HUDEP-2 (cell line): ENCODE measurements around the gene CATSPERD.

ENCODE experiments used
- DNase-seq, 76 experiments: peaks; one replicate each; lab custom pipeline; 2025; ENCODE audit not compliant: unreplicated experiment in 76 of 76; lab: John Stamatoyannopoulos, UW

The CATSPERD gene

GRCh38 chr19:5782945-5783919 is 62.8 kb downstream of the CATSPERD start:
- no peak for DNase-seq

DNA sequence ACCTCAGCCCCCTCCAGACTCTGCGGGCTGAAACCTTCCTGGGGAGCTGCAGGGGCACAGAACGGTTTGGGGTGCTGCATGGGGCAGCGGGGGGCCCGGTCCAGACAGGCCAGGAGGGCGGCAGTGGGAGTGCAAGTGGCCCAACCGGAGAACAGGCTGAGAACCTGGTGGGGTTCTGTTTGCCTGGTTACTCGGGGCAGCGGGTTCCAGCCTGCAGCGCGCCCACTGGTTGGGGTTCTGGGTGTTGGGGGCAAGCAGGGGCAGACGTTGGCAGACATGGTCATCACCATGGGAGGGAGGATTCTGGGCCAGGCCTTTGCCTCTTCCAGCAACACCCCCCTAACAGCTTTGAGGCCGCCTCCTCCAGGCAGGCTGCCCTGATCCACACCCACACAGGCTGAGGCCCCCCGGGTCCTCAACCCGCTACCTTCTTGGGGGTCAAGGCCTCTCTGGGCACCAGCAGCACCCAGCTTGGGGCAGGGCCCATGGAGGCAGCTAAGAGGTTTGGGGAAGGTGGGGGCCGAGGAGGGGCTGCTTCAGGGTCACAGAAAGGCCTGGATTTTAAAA is 64.2 kb downstream of the CATSPERD start, which contains the start of gene PRR22:
Gene PRR22, minus strand, starts transcription at position 166 of the 567 bp plus-strand sequence. Its CDS starts 86 bp downstream, at position 80.
- DNase-seq = no peak

DNA sequence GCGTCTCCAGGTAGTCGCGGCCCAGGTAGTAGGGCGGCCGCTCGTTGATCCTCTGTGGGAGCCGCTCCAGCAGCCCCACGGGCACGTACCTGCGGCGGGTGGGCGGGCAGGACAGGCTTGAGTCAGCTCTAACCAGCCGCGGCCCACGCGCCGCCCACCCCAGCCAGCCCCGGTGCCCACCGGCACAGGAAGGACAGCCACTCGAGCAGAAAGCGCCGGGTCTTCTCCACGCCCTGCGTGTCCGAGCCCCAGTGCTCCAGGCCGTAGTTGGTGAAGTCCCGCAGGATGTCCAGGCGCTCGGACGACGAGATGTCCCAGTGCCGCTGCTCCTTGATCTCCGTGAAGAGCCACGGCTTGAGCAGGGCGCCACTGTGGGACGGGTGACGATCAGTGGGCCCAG is 65.0 kb downstream of the CATSPERD start:
- no peak for DNase-seq

DNA sequence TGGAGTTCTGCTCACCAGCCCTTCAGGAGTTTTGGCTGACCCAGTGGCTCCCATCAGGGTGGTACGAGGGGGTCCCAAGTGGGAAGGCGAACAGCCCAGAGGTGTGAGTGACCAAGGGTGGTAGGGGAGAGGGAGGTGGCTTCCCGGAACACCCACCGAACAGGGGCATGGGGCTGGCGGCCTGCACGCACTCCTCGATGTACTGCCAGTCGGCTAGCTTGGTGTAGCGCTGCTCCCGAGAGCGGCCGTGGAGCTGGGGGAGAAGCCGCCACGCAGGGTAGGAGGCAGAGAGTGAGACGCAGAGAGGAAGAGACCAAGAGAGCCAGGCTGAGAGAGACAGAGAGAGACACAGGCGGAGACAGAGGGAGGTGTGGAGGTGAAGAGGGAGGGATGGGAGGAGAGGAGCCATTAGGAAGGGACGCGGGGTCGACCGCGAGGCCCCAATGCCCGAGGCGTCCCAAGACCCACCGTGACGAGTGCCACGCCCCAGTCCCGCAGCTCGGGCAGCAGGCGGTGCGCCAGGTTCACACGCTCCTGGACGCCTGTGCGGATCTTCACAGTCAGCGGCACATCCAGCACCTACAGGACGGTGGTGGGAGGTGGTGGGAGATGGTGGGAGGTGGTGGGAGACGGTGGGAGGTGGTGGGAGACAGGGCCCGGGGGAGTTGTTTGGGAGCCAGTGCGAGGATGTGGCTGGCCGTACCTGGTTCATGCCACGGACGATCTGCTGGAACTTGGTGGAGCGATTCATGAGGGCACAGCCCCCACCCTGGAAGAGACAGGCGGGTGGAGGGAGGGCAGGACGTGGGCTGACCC is 66.4 kb downstream of the CATSPERD start:
- DNase-seq = no peak

DNA sequence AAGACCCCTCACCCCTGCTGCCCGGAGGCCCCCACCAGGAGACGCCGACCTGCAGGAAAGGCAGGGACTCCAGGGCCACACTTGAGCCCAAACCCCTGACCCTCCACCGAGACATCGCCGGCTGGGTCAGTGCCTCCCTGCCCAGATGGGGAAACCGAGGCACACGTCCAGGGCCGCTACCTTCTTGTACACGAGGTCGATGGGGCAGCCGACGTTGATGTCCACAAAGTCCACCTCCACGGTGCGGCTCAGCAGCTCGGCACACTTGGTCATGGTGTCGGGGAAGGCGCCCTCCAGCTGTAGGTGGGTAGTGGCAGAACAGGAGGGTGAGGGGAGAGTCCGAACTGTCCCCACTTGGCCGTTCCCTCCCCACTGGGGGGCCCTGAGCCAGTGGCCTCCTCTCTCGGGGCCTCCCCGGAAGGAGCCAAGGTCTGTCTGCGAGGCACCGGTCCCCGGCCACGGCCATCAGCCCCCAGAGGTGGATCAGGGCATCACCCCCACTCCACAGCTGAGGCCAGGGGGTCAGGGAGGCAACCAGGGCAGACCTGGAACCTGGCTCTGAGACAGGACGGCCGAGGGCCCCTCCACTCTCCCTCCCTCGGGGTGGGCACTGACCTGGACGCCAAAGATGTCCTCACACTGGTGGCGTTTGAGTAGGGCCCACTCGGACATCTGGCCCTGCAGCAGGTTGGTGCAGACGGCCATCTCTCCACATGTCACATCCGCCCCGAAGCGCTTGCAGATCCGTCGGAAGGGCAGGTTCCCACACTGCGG is 67.2 kb downstream of the CATSPERD start:
- DNase-seq = no peak

DNA sequence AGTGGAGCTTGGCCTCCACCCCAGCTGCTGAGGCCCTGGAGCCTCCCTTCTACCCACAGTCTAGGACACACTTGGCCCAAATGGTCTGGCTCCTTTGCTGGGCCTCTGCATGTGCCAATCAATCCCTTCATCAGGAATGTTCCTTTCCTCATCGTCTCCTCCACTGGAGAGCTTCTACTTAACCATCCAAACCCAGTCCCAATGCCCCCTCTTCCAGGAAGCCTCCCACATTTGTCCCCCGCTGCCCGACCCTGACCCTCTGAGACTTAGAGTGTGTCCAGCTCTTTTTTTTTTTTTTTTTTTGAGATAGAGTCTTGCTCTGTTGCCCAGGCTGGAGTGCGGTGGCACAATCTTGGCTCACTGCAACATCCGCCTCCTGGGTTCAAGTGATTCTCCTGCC is 68.0 kb downstream of the CATSPERD start:
- DNase-seq = no peak

DNA sequence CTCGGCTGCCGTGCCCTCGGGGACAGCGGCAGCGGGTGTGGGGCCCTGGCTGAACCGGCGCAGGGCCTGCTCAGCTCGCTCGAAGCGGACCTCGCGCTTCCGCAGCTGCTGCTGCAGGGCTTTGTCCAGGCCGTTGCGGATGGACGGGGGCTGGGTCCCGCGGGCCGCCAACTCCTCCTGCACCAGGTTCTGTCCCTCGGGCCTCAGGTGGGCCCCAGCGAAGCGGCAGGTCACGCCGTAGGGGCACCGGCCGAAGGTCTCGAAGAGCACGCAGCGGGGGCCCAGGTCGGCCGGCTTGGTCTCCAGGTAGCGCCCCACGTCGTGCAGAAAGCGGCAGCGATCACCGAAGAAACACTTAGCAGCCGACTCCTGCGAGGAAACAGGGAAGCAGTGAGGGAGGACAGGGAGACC is 68.9 kb downstream of the CATSPERD start:
- no peak for DNase-seq

DNA sequence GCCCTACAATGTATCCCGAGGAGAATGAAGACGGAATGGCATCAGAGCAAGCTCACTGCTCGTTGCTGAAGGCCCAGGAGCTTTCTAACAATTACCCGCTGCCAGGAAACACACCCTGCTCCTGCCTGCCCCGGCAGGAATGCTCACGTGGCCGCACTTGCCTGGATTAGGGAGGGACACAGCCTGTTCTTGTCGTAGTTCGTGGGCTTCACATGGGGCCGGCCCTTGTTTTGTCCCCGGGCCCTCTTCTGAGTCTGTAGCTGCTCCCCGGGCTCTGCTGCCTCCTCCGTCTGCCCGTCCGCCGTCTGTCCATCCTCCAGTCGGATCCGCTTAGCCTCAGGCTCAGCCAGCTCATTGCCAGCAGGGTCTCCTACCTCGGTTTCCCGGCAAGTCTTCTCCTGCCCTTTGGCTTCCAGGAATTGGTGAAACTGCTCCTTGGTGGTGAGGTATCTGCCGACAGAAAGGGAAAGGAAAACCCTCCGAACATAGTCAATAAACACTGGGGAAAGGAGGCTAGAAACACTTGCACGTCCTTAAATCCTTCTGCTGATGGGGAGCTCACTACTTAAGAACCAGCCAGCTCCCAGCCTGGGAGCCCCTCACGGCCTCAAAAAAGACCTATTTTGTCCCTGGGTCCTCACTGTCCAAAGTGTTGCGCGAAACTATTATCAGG is 69.6 kb downstream of the CATSPERD start:
- DNase-seq = no peak

- peak; percentile 67 to 100 (median 98) for DNase-seq
Observed at GRCh38 chr19:5790559-5791520, 70.4 kb downstream of the CATSPERD start, which contains the start of gene DUS3L. Gene DUS3L (minus strand): TSS chr19:5791163. CDS start chr19:5791141, 22 bp downstream.

DNA sequence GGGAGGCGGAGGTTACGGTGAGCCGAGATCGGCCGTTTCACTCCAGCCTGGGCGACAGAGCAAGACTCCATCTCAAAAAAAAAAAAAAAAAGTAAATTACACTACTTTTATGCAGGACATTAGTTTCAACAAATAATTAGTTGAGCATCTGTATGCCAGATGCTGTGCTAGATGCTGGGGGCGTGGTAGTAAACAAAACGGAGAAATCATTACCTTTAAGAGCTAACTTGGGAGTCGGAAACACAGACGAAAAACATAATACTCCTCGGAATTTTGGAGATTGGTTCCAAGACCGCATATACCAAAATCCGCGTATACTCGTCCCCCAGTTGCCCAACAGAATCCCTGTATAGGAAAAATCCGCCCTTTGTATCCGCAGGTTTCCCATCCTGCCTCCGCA is 71.8 kb downstream of the CATSPERD start:
- DNase-seq = no peak

DNA sequence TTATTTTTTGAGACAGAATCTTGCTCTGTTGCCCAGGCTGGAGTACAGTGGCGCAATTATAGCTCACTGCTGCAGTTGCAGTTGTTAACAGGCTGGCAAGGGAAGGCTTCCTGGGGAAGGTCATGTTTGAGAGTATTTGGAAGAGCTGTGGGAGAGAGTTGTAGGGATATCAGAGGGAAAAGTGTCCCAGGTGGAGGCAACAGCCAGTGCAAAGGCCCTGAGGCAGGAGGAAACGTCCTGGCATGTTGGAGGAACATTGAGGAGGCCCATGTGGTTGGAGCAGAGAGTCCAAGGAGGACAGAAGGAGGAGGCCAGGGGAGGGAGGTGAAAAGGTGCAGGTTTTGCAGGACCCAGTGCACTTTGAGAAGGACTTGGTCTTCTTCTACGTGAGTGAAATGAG is 72.8 kb downstream of the CATSPERD start:
- DNase-seq = no peak

DNA sequence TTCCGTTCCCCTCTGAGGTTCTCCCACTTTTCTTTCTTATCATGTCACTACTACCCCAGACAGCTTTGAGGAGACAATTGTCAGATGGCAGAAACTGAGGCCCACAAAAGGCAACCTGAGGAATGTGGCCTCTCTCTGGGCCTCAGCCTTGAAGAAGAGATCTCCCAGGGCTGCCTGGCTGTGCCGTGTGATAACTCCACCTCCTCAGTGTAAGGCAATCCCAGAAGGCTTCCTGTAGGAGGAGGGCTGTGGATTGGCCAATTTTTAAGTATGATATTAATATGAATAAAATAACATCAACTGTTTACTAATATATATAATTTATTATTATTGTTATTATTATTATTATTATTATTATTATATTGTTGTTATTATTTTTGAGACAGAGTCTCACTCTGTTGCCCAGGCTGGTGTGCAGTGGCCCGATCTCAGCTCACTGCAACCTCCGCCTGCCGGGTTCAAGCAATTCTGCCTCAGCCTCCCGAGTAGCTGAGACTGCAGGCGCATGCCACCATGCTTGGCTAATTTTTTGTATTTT is 75.0 kb downstream of the CATSPERD start:
- no peak for DNase-seq

- DNase-seq = no peak
Observed at GRCh38 chr19:5798244-5798643, 77.8 kb downstream of the CATSPERD start.

GRCh38 chr19:5799247-5800241 is 79.1 kb downstream of the CATSPERD start:
- DNase-seq = peak; percentile 87 to 100 (median 98)

- DNase-seq = peak in 21 of 76 experiments; percentile 9 to 50 (median 24)
Observed at GRCh38 chr19:5800361-5801270, 80.2 kb downstream of the CATSPERD start.
